T-helper 1 cell treated with Interleukin-12 subunit alpha and Interleukin-12 subunit beta and Interleukin-4 antibody, amounts not matched to agents 30 ng/mL and 1 ng/mL, for 36 hours (primary cell): Measurements from ENCODE around the gene TMOD2. TPM values are rescaled to one million over a fixed set of nuclear protein-coding genes. Genes with fewer than 3 reads are reported as not detected.

Experiments
- intact Hi-C: fragments of 100-400 bp; cut with micrococcal nuclease; formaldehyde crosslinking; loops from one replicate; pipeline ENCODE4 v1.15.1; 2024
- total RNA-seq: library from RNA; stranded (reverse); gene quantifications from 2 replicates; pipeline ENCODE4 v1.2.3, GENCODE V29; 2022

The TMOD2 gene
- total RNA-seq, 1 donor from 2014 or later = 10.6 TPM

GRCh38 chr15:51848811-51849210, 97.4 kb downstream of the TMOD2 start:
- intact Hi-C loops = no loop called here

- intact Hi-C loops = no loop called here
Observed at GRCh38 chr15:51849860-51850259, 98.5 kb downstream of the TMOD2 start.

GRCh38 chr15:51853998-51854397, 102.6 kb downstream of the TMOD2 start:
- intact Hi-C loops = no loop called here

GRCh38 chr15:51855612-51856011, 104.2 kb downstream of the TMOD2 start:
- intact Hi-C loops = no loop called here

GRCh38 chr15:51856714-51857380, 105.5 kb downstream of the TMOD2 start:
- intact Hi-C loops = no loop called here

- intact Hi-C loops = loop anchor here (1.0 kb wide), 1 partner anchor 31 kb away; no protein-coding TSS in a partner anchor
Observed at GRCh38 chr15:51861557-51862359, 110.4 kb downstream of the TMOD2 start.

GRCh38 chr15:51863131-51863530, 111.7 kb downstream of the TMOD2 start:
- intact Hi-C loops = no loop called here

GRCh38 chr15:51864408-51865056, 113.1 kb downstream of the TMOD2 start:
- intact Hi-C loops = no loop called here

GRCh38 chr15:51865317-51865716, 113.9 kb downstream of the TMOD2 start:
- intact Hi-C loops = no loop called here

Other genes starting within 250 kb of the TMOD2 start
- 5.2 and 5.3 TPM in 2 replicates for gene DMXL2, start 128.8 kb upstream of the TMOD2 start, total RNA-seq
- not detected in 2 replicates for gene SCG3, start 70.1 kb upstream of the TMOD2 start, total RNA-seq
- gene LYSMD2, start 13.9 kb upstream of the TMOD2 start, total RNA-seq = 25.7 and 26.1 TPM in 2 replicates
- 63.9 and 72.1 TPM in 2 replicates for gene TMOD3, start 78.1 kb downstream of the TMOD2 start, total RNA-seq
- 29.4 and 30.8 TPM in 2 replicates for gene LEO1, start 220.2 kb downstream of the TMOD2 start, total RNA-seq